ENCODE data around the gene TMEM250.
"Not testable (repeated sequence)": the region's sequence is repeated elsewhere in the genome, so short reads cannot be mapped to it uniquely, and the experiment has no call there.

Gene TMEM250

GRCh38 chr9:136118320-136119060 lies at the start of gene TMEM250:
Gene TMEM250, minus strand, starts transcription at chr9:136118875. Its CDS starts 1,975 bp downstream, at chr9:136116900.
- in situ Hi-C loops (cut with HindIII; ENCODE audit: low sequenced_read_pairs): no loop called here

- in situ Hi-C loops (cut with HindIII; ENCODE audit: low sequenced_read_pairs): no loop called here
Observed at GRCh38 chr9:136163248-136163850, 44.7 kb upstream of the TMEM250 start.

DNA sequence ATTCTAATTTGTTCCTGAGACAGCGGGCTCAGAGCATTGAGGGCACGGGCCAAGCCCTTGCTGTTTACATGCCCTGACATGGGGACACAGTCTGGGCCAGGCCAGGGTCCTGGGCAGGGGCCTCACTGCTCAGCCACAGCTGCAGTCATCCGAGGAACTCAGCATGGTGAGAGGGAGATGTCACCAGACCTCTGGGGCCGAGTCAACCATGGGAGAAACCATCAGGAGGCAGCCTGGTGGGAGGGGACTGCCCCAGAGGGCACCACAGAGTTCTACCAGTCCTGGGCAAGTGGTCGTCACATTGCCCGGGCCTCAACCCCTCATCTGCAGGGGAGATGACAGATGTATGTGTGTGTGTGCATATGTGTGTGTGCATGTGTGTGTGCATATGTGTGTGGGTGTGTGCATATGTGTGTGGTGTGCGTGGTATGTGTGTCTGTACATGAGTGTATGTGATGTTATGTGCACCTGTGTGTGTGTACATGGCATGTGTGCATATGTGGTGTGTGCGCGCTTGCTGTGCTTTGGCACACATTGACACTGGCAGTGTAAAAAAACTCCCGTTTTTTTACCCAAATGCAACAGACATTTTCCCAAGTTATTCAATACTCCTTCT lies 42.4 kb upstream of the TMEM250 start:
- in situ Hi-C loops (cut with HindIII; ENCODE audit: low sequenced_read_pairs): no loop called here

DNA sequence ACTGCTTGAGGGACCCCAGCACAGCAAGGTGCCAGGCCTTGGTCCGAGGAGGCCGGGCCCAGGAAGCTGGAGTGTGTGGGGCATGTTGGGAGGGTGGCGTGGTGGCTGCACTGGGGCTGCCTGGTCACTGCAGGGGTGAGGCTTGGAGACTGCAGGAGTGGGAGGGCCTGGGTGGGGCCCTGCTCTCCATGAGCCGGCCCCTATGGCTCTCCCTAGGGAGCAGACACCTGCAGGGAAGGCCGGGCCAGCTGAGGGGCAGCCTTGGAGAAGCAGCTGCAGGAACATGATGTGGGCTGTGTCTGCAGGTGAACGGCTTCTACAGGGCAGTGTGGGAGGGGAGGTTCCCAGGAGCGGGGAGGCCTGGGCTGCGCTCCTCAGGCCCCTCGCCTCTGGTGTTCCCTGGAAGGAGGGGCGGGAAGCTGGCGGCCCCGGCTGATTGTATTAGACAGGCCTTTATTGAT lies 41.7 kb upstream of the TMEM250 start:
- in situ Hi-C loops (cut with HindIII; ENCODE audit: low sequenced_read_pairs): no loop called here

DNA sequence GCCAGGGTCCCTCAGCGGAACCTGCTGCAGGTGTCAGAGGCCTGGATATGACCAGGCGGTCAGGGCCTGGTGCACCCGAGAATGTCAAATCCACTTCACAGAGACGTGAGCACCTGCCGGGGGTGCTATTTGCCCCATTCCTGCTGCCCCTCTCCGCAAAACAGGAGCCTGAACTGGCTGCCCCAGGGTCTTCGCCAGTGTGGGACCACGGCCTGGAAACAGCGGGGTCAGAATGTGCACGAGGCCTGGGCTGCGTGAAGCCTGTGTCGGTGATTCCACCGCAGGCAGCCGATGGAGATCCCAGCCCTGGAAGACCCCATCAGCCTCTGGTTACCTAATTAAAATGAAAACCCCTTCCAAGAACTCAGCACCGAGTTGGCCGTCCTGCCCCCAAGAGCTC lies 41.2 kb upstream of the TMEM250 start:
- in situ Hi-C loops (cut with HindIII; ENCODE audit: low sequenced_read_pairs): no loop called here

- in situ Hi-C loops (cut with HindIII; ENCODE audit: low sequenced_read_pairs): no loop called here
Observed at GRCh38 chr9:136157477-136158265, 39.0 kb upstream of the TMEM250 start.

DNA sequence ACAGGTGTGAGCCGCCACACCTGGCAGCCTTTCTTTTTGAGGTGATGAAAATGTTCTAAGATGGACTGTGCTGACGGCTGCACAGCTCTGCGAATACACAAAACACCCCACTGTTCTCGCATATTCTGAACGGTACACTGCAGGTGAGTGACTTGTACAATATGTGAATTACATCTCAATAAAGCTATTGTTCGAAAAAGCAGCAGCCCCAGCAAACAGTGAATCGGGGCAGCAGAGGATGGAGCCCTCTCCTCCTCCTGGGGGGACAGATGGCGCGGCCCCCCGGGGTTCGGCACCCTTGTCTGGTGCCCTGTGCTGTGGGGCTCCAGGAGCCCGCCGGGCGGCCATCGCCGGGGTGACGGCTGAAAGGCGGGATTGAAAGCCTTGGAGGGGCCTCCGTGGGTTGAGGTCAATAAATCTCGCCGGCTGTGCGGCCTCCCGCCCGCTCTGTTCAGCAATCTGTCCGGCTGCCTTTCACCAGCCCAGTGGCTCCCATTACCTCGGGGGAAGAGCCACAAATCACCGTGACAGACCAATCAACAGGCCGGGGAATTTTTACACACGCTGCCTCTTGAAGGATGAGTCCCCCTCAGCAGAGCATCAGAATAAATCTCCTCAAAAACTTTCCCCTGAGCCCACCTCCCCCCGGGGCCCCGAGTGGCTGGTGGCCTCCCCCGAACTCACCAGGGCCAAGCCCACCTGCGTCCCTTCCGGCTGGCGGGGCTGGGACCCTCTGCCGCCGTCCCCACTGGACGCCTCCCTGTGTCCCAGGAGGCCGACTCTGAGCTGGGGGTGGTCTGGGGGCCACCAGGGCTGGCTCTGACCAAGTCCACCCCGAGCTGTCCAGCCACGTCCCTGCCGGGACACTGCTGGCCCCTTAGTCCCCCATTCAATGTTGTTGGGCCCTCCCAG lies 37.8 kb upstream of the TMEM250 start:
- in situ Hi-C loops (cut with HindIII; ENCODE audit: low sequenced_read_pairs): no loop called here

- in situ Hi-C loops (cut with HindIII; ENCODE audit: low sequenced_read_pairs): no loop called here
Observed at GRCh38 chr9:136155576-136155975, 36.9 kb upstream of the TMEM250 start.

DNA sequence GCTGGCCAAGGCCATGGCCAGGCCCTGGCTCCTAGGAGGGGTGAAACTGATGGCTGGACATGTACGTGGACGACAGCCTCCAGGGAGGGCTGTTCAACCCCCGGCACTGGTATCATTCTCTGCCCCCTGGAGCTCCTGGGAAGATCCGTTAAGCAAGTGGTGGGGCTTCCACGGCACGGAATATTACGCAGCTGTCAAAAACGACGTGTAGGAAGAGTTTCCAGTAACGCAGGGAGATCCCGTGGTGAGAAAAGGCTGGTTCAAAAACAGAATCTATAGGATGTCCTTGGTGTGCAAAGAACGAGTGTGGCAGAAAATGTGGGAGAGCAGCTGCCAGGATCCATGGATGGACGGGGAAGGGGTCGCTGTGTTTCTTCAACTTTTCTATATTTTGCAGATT lies 36.3 kb upstream of the TMEM250 start:
- in situ Hi-C loops (cut with HindIII; ENCODE audit: low sequenced_read_pairs): no loop called here

- in situ Hi-C loops (cut with HindIII; ENCODE audit: low sequenced_read_pairs): no loop called here
Observed at GRCh38 chr9:136153381-136154065, 34.8 kb upstream of the TMEM250 start.

- in situ Hi-C loops (cut with HindIII; ENCODE audit: low sequenced_read_pairs): no loop called here
Observed at GRCh38 chr9:136152931-136153330, 34.3 kb upstream of the TMEM250 start.

GRCh38 chr9:136152543-136152866 lies 33.8 kb upstream of the TMEM250 start:
- in situ Hi-C loops (cut with HindIII; ENCODE audit: low sequenced_read_pairs): no loop called here

GRCh38 chr9:136151848-136152542 lies 33.3 kb upstream of the TMEM250 start:
- in situ Hi-C loops (cut with HindIII; ENCODE audit: low sequenced_read_pairs): no loop called here

GRCh38 chr9:136151214-136151804 lies 32.6 kb upstream of the TMEM250 start:
- in situ Hi-C loops (cut with HindIII; ENCODE audit: low sequenced_read_pairs): no loop called here

DNA sequence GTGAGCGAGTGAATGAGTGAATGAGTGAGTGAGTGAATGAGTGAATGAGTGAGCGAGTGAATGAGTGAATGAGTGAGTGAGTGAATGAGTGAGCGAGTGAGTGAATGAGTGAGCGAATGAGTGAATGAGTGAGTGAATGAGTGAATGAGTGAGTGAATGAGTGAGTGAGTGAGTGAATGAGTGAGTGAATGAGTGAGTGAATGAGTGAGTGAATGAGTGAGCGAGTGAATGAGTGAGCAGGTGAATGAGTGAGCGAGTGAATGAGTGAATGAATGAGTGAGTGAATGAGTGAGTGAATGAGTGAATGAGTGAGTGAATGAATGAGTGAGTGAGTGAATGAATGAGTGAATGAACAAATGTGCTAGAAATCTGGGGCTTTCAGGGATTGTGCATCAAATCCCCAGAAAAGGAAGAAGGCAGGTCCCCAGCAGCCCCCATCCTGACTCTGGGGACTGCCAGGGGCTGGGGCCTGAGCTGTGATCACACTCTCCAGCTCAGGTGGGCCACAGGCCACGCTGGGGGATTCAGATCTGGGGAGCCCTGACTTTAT lies 32.1 kb upstream of the TMEM250 start:
- in situ Hi-C loops (cut with HindIII; ENCODE audit: low sequenced_read_pairs): not testable (repeated sequence)

- in situ Hi-C loops (cut with HindIII; ENCODE audit: low sequenced_read_pairs): no loop called here
Observed at GRCh38 chr9:136149853-136150252, 31.2 kb upstream of the TMEM250 start.

DNA sequence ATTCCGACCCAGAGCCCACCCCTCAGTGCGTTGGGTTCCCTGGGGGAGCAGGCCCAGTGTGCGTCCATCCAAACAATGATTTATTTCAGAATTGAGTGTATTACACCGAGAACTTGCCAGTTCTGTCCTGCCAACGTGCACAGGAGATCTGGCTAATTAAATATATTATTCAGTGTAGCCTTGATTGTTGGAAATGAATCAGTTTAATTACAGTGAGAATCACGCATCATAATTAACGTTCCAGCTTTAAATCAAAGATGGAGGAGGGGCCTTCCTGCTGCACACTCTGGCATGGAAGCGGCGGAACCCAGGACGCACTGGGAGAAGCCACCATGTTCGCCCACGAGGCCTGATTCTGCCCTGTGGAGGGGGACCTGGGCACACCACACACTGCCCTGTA lies 30.7 kb upstream of the TMEM250 start:
- in situ Hi-C loops (cut with HindIII; ENCODE audit: low sequenced_read_pairs): no loop called here

GRCh38 chr9:136148766-136149165 lies 30.1 kb upstream of the TMEM250 start:
- in situ Hi-C loops (cut with HindIII; ENCODE audit: low sequenced_read_pairs): no loop called here
